DOHH2 (cell line): ENCODE data around the gene DTNB.
"Not testable (repeated sequence)": the region's sequence is repeated elsewhere in the genome, so short reads cannot be mapped to it uniquely, and the experiment has no call there.

Experiments
- H3F3A ChIP-seq: fragments of 200-600 bp; sonication (generic), shearing (Covaris generic); 2 replicates; pipeline ENCODE4 v1.6.0; 2016; ENCODE audit warnings: antibody characterized with exemption, mild to moderate bottlenecking; ENCODE audit not compliant: control insufficient read depth, insufficient read depth
- H3K27ac ChIP-seq: fragments of 200-600 bp; sonication (generic); 2 replicates; pipeline ENCODE4 v1.5.1; 2014; ENCODE audit warnings: low read depth, mild to moderate bottlenecking, low read length, moderate library complexity
- H3K27me3 ChIP-seq: fragments of 200-600 bp; sonication (generic); 2 replicates; pipeline ENCODE4 v1.6.1; 2014; ENCODE audit warnings: mild to moderate bottlenecking, low read length, mixed read lengths; ENCODE audit not compliant: control insufficient read depth
- H3K36me3 ChIP-seq: fragments of 200-600 bp; sonication (generic); 2 replicates; pipeline ENCODE4 v1.6.1; 2014; ENCODE audit warnings: mild to moderate bottlenecking, low read length, moderate library complexity, mixed read lengths; ENCODE audit not compliant: control insufficient read depth
- H3K4me1 ChIP-seq: fragments of 200-600 bp; sonication (generic); 2 replicates; pipeline ENCODE4 v1.6.1; 2014; ENCODE audit warnings: mild to moderate bottlenecking, low read length, mixed read lengths; ENCODE audit not compliant: control insufficient read depth
- H3K4me2 ChIP-seq: fragments of 200-600 bp; sonication (generic); 2 replicates; pipeline ENCODE4 v1.6.0; 2014; ENCODE audit warnings: mild to moderate bottlenecking, low read length, moderate library complexity
- H3K4me3 ChIP-seq: fragments of 200-600 bp; sonication (generic); 2 replicates; pipeline ENCODE4 v1.5.1; 2014; ENCODE audit warnings: mild to moderate bottlenecking, low read length, mixed read lengths
- H3K79me2 ChIP-seq: fragments of 200-600 bp; sonication (generic); 2 replicates; pipeline ENCODE4 v1.6.1; 2014; ENCODE audit warnings: mild to moderate bottlenecking, low read length, mixed read lengths; ENCODE audit not compliant: control insufficient read depth
- H3K9me2 ChIP-seq: fragments of 200-600 bp; sonication (generic); replicated peaks from 2 replicates; pipeline ENCODE4 v1.6.1; 2014; ENCODE audit warnings: mild to moderate bottlenecking, low read length, mixed read lengths; ENCODE audit not compliant: control insufficient read depth
- H3K9me3 ChIP-seq: fragments of 200-600 bp; sonication (generic); 2 replicates; pipeline ENCODE4 v1.6.1; 2014; ENCODE audit warnings: antibody characterized with exemption, low read length, mixed read lengths; ENCODE audit not compliant: control insufficient read depth, insufficient read depth
- H4K20me1 ChIP-seq: fragments of 200-600 bp; sonication (generic); 2 replicates; pipeline ENCODE4 v1.6.0; 2014; ENCODE audit warnings: low read depth, mild to moderate bottlenecking, antibody characterized with exemption, low read length, moderate library complexity; ENCODE audit not compliant: control insufficient read depth, insufficient read depth
- EZH2phosphoT487 ChIP-seq: fragments of 200-600 bp; sonication (generic); IDR thresholded peaks from 2 replicates; pipeline ENCODE4 v1.6.1; 2017; ENCODE audit warnings: borderline replicate concordance, mild to moderate bottlenecking, antibody characterized with exemption, low read length, moderate library complexity, mixed read lengths
- TF ChIP-seq, protein P1 (sequence below): fragments of 200-600 bp; sonication (generic); IDR thresholded peaks from one replicate; pipeline ENCODE4 v1.5.1; 2014; ENCODE audit warnings: antibody characterized with exemption, mild to moderate bottlenecking, low read depth, low read length; ENCODE audit not compliant: poor library complexity, severe bottlenecking

DTNB gene

GRCh38 chr2:25614711-25615110 lies 58.7 kb downstream of the DTNB start:
- Histone ChIP-seq H3K9me3 (no peaks in the 10 kb centered on the region), H4K20me1 (no peaks in the 10 kb centered on the region), H3K9me2 (no peaks in the 10 kb centered on the region), H3K27ac (no peak overlapping the region), H3K4me2 (no peak overlapping the region), H3K4me1 (peaks cover 4% of the 10 kb centered on the region), H3K79me2 (no peaks in the 10 kb centered on the region), H3K27me3 (no peaks in the 10 kb centered on the region), H3F3A (no peaks in the 10 kb centered on the region), H3K36me3 (no peaks in the 10 kb centered on the region), H3K4me3 (no peak overlapping the region)
- TF ChIP-seq, protein P1, sequence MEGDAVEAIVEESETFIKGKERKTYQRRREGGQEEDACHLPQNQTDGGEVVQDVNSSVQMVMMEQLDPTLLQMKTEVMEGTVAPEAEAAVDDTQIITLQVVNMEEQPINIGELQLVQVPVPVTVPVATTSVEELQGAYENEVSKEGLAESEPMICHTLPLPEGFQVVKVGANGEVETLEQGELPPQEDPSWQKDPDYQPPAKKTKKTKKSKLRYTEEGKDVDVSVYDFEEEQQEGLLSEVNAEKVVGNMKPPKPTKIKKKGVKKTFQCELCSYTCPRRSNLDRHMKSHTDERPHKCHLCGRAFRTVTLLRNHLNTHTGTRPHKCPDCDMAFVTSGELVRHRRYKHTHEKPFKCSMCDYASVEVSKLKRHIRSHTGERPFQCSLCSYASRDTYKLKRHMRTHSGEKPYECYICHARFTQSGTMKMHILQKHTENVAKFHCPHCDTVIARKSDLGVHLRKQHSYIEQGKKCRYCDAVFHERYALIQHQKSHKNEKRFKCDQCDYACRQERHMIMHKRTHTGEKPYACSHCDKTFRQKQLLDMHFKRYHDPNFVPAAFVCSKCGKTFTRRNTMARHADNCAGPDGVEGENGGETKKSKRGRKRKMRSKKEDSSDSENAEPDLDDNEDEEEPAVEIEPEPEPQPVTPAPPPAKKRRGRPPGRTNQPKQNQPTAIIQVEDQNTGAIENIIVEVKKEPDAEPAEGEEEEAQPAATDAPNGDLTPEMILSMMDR = no peak
- TF ChIP-seq EZH2phosphoT487 = no peak

DNA sequence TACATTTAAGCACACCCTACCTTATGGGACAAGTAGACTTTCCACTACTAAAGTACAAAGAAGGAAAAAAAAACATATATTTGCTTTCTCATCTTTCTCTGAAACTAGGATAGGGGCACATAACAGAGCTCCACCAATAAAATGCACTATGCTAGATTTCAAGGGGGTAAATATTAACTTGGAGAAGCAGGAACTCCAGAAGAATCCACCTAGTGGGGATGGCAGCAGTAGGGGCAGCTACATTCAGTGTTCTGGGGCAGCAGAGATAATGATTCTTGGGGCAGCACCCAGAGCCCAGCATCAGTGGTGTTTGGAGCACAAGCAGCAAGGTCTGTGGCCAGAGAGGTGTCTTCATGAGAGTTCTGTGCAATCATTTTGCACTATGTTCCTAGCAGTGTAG lies 64.7 kb downstream of the DTNB start:
- Histone ChIP-seq H3K27ac (no peak overlapping the region), H3K4me3 (no peak overlapping the region), H3F3A (no peaks in the 10 kb centered on the region), H3K9me3 (no peaks in the 10 kb centered on the region), H4K20me1 (no peaks in the 10 kb centered on the region), H3K27me3 (no peaks in the 10 kb centered on the region), H3K4me1 (peaks cover 8% of the 10 kb centered on the region), H3K4me2 (no peak overlapping the region), H3K36me3 (no peaks in the 10 kb centered on the region), H3K9me2 (no peaks in the 10 kb centered on the region), H3K79me2 (no peaks in the 10 kb centered on the region)
- TF ChIP-seq EZH2phosphoT487 = no peak
- TF ChIP-seq, protein P1 = no peak

- H3K4me3 ChIP-seq = no peak overlapping the region
- no peaks in the 10 kb centered on the region for H3K27me3 ChIP-seq
- TF ChIP-seq EZH2phosphoT487 = no peak
- TF ChIP-seq, protein P1 = peak; percentile 63
- H3F3A ChIP-seq = no peaks in the 10 kb centered on the region
- H3K4me2 ChIP-seq = no peak overlapping the region
- no peaks in the 10 kb centered on the region for H3K79me2 ChIP-seq
- H3K4me1 ChIP-seq = peaks cover 8% of the 10 kb centered on the region
- H3K27ac ChIP-seq = no peak overlapping the region
- H3K36me3 ChIP-seq = no peaks in the 10 kb centered on the region
- H3K9me2 ChIP-seq = no peaks in the 10 kb centered on the region
- no peaks in the 10 kb centered on the region for H4K20me1 ChIP-seq
- H3K9me3 ChIP-seq = no peaks in the 10 kb centered on the region
Measured at GRCh38 chr2:25606892-25607291, 66.5 kb downstream of the DTNB start.

- Histone ChIP-seq H4K20me1 (no peaks in the 10 kb centered on the region), H3K27me3 (no peaks in the 10 kb centered on the region), H3K4me1 (no peaks in the 10 kb centered on the region), H3K9me3 (no peaks in the 10 kb centered on the region), H3K79me2 (no peaks in the 10 kb centered on the region), H3K4me2 (no peak overlapping the region), H3F3A (no peaks in the 10 kb centered on the region), H3K27ac (no peak overlapping the region), H3K36me3 (no peaks in the 10 kb centered on the region), H3K9me2 (no peaks in the 10 kb centered on the region), H3K4me3 (no peak overlapping the region)
- TF ChIP-seq, protein P1 = no peak
- TF ChIP-seq EZH2phosphoT487 = no peak
Measured at GRCh38 chr2:25602333-25602723, 71.0 kb downstream of the DTNB start.

DNA sequence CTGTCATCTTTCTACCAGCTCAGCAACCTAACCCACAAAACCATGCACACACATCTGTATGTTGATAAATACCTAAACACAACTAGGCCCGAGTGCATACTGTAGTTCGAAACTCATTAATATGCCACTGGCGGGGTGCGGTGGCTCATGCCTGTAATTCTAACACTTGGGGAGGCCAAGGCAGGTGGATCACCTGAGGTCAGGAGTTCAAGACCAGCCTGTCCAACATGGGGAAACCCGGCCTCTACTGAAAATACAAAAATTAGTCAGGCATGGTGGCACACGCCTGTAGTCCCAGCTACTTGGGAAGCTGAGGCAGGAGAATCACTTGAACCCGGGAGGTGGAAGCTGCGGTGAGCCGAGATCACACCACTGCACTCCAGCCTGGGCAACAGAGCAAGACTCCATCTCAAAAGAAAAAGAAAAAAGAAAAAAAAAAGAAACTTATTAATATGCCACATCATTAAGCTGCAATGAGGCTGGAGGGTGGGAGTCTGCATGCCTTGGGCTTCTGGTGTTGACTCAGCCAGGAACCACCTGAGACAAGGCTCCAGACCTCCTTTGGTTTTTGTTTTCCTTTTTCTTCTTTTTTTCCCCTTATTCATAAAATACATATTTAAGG lies 71.6 kb downstream of the DTNB start:
- H3K4me1 ChIP-seq, H4K20me1 ChIP-seq, H3F3A ChIP-seq, H3K4me2 ChIP-seq, H3K79me2 ChIP-seq, H3K27ac ChIP-seq, H3K9me2 ChIP-seq, H3K4me3 ChIP-seq, H3K27me3 ChIP-seq, H3K36me3 ChIP-seq, H3K9me3 ChIP-seq: not testable (repeated sequence)
